ENCODE data around the gene FTL. TPM values are rescaled to one million over a fixed set of nuclear protein-coding genes. Genes with fewer than 3 reads are reported as not detected.

The FTL gene
- total and polyA plus RNA-seq, 12 donors = 450 to 3,518 (median 747) TPM

GRCh38 chr19:48992581-48993174, 27.6 kb downstream of the FTL start:
- DNase-seq (peak in 1 of 2 donors; percentile 49), ATAC-seq (peak in 6 of 8 donors; percentile 0 to 18 (median 2))
- H3K36me3 ChIP-seq = peaks cover 0 to 33% (median 13%) of the 10 kb centered on the region in 9 donors
- no peaks in the 10 kb centered on the region for H3K27me3 ChIP-seq
- no peak for TF ChIP-seq CTCF (IDR thresholded peaks at IDR 0.05)
- peaks cover 9 to 53% (median 42%) of the 10 kb centered on the region in 9 donors for H3K4me1 ChIP-seq
- intact Hi-C loops (cut with DNase I) = loop anchor here in 5 of 10 donors (1.0 to 10.0 kb wide), 5 partner anchors 82 to 222 kb away; partner anchors contain the start of genes KCNA7 (in 2 of the 5), HRC (in 1 of the 5), PPP1R15A (in 1 of the 5) and TRPM4 (in 1 of the 5)
- H3K27ac ChIP-seq = peak overlapping the region; percentile 71 to 98 (median 95)
- H3K9me3 ChIP-seq = no peaks in the 10 kb centered on the region
- peak overlapping the region; percentile 54 to 99 (median 88) for H3K4me3 ChIP-seq
- 1 to 2% methylated on average over 20 of the region's 20 CpGs for WGBS, 2 donors

GRCh38 chr19:48993175-48994034, 28.3 kb downstream of the FTL start, which contains the start of the genes GYS1 and RUVBL2:
Gene GYS1, minus strand, starts transcription at chr19:48993309. Its CDS starts 197 bp downstream, at chr19:48993112.
Gene RUVBL2, plus strand, starts transcription at chr19:48993887. Its CDS starts 25 bp downstream, at chr19:48993912.
- Histone ChIP-seq H3K4me3 (peak within 1 kb of the TSS; percentile 54 to 99 (median 88)), H3K36me3 (peaks cover 0 to 26% (median 9%) of the 10 kb centered on the region in 9 donors), H3K27ac (peak within 1 kb of the TSS; percentile 74 to 98 (median 95)), H3K4me1 (peaks cover 9 to 52% (median 42%) of the 10 kb centered on the region in 9 donors), H3K9me3 (no peaks in the 10 kb centered on the region), H3K27me3 (no peaks in the 10 kb centered on the region)
- intact Hi-C loops (cut with DNase I) = loop anchor here in 5 of 10 donors (1.0 to 10.0 kb wide), 5 partner anchors 81 to 221 kb away; partner anchors contain the start of genes KCNA7 (in 2 of the 5), HRC (in 1 of the 5), PPP1R15A (in 1 of the 5) and TRPM4 (in 1 of the 5)
- peak in 8 of 9 donors; percentile 96 to 99 (median 98) for TF ChIP-seq CTCF (IDR thresholded peaks at IDR 0.05)
- DNase-seq (peak; percentile 99 to 100), ATAC-seq (peak; percentile 90 to 96 (median 94))
- WGBS, 2 donors = 0 to 1% methylated on average over 56 of the region's 56 CpGs

GRCh38 chr19:48994035-48994386, 28.9 kb downstream of the FTL start:
- WGBS, 2 donors = 1% methylated on average over 13 of the region's 13 CpGs
- H3K4me1 ChIP-seq = peaks cover 9 to 47% (median 42%) of the 10 kb centered on the region in 9 donors
- intact Hi-C loops (cut with DNase I) = loop anchor here in 5 of 10 donors (10.0 kb wide), 4 partner anchors 81 to 221 kb away; partner anchors contain the start of genes KCNA7 (in 2 of the 5), HRC (in 1 of the 5) and TRPM4 (in 1 of the 5)

More at GRCh38 chr19:48994035-48994386, 28.9 kb downstream of the FTL start:
- Histone ChIP-seq H3K27ac (peak overlapping the region; percentile 74 to 98 (median 95)), H3K27me3 (no peaks in the 10 kb centered on the region), H3K36me3 (peaks cover 0 to 20% (median 3%) of the 10 kb centered on the region in 9 donors), H3K9me3 (no peaks in the 10 kb centered on the region), H3K4me3 (peak overlapping the region; percentile 42 to 99 (median 88))
- TF ChIP-seq CTCF (IDR thresholded peaks at IDR 0.05) = no peak
- DNase-seq (no peak), ATAC-seq (no peak)
